SK-N-SH (cell line): Measurements from ENCODE around the gene HLA-B. TPM values are rescaled to one million over a fixed set of nuclear protein-coding genes. Genes with fewer than 3 reads are reported as not detected.

ENCODE experiments used
- CTCF ChIA-PET: fragments of 300-600, 350-600 bp; formaldehyde crosslinking; extraction: SDS; loops from one replicate; lab custom pipeline; 2021; lab: Yijun Ruan, JAX
- POLR2A ChIA-PET: fragments of 350-600 bp; sonication (Branson Sonifier 250); formaldehyde crosslinking; extraction: SDS; loops from one replicate; lab custom pipeline; 2020; ENCODE audit warnings: antibody characterized with exemption, inconsistent platforms; lab: Yijun Ruan, JAX
- DNase-seq: peaks from one replicate; pipeline ENCODE4 v3.0.0; 2012
- H2AFZ ChIP-seq: fragments of 200-600 bp; sonication (generic); 2 replicates; pipeline ENCODE4 v1.8.1; 2016; ENCODE audit warnings: antibody characterized with exemption, mild to moderate bottlenecking, low read depth
- H3F3A ChIP-seq: fragments of 200-600 bp; sonication (generic); replicated peaks from 2 replicates; pipeline ENCODE3; 2016; ENCODE audit warnings: antibody characterized with exemption, mild to moderate bottlenecking; ENCODE audit not compliant: insufficient read depth
- H3K27ac ChIP-seq, 2 experiments: fragments of 200-500 bp in 1 of 2; fragments of 200-600 bp in 1 of 2; sonication (Bioruptor generic) in 1 of 2; sonication (generic), shearing (Covaris generic) in 1 of 2; 2 replicates each; pipeline versions ENCODE4 v1.5.1 to v1.6.1; 2014 to 2016; ENCODE audit warnings: low read depth in 2 of 2, inconsistent platforms in 1 of 2, low read length in 1 of 2, mild to moderate bottlenecking in 1 of 2, mixed read lengths in 1 of 2
- H3K27me3 ChIP-seq: fragments of 200-600 bp; sonication (generic), shearing (Covaris generic); 2 replicates; pipeline ENCODE4 v1.6.1; 2016; ENCODE audit warnings: mixed run types; ENCODE audit not compliant: insufficient read depth
- H3K36me3 ChIP-seq, 2 experiments: fragments of 200-500 bp in 1 of 2; fragments of 200-600 bp in 1 of 2; sonication (Bioruptor generic) in 1 of 2; sonication (generic) in 1 of 2; replicated peaks in 1 of 2; 2 replicates each; pipeline versions ENCODE3 to v1.5.1; 2014 to 2016; ENCODE audit warnings: low read length in 1 of 2, mild to moderate bottlenecking in 1 of 2; ENCODE audit not compliant: insufficient read depth in 2 of 2, control insufficient read depth in 1 of 2
- H3K4me1 ChIP-seq, 2 experiments: fragments of 200-500 bp in 1 of 2; fragments of 200-600 bp in 1 of 2; sonication (Bioruptor generic) in 1 of 2; sonication (generic), shearing (Covaris generic) in 1 of 2; 2 replicates each; pipeline versions ENCODE4 v1.5.1 to v1.6.1; 2014 to 2016; ENCODE audit warnings: low read depth in 1 of 2, low read length in 1 of 2, mixed run types in 1 of 2; ENCODE audit not compliant: insufficient read depth in 2 of 2, control insufficient read depth in 1 of 2
- H3K4me2 ChIP-seq: fragments of 200-600 bp; sonication (generic), shearing (Covaris generic); 2 replicates; pipeline ENCODE4 v1.6.1; 2017; ENCODE audit warnings: mixed run types
- H3K4me3 ChIP-seq, 2 experiments: fragments of 200-500 bp in 1 of 2; fragments of 200-600 bp in 1 of 2; sonication (Bioruptor generic) in 1 of 2; sonication (generic), shearing (Covaris generic) in 1 of 2; 2 replicates each; pipeline versions ENCODE4 v1.5.1 to v1.8.1; 2014 to 2016; ENCODE audit warnings: low read depth in 2 of 2, inconsistent platforms in 1 of 2, low read length in 1 of 2, mild to moderate bottlenecking in 1 of 2, mixed read lengths in 1 of 2, moderate library complexity in 1 of 2
- H3K79me2 ChIP-seq: fragments of 200-600 bp; sonication (generic); 2 replicates; pipeline ENCODE4 v1.8.1; 2017; ENCODE audit warnings: mild to moderate bottlenecking; ENCODE audit not compliant: insufficient read depth
- H3K9ac ChIP-seq: fragments of 200-600 bp; sonication (generic); 2 replicates; pipeline ENCODE4 v1.6.1; 2017; ENCODE audit warnings: mixed run types
- H3K9me2 ChIP-seq: fragments of 200-600 bp; sonication (generic); 2 replicates; pipeline ENCODE4 v1.6.1; 2017; ENCODE audit warnings: mixed run types
- H3K9me3 ChIP-seq: fragments of 200-600 bp; sonication (generic); 2 replicates; pipeline ENCODE4 v1.6.1; 2017; ENCODE audit warnings: mixed run types, mild to moderate bottlenecking, moderate library complexity
- H4K20me1 ChIP-seq: fragments of 200-600 bp; sonication (generic); 2 replicates; pipeline ENCODE4 v1.6.1; 2017; ENCODE audit warnings: mild to moderate bottlenecking, mixed run types; ENCODE audit not compliant: insufficient read depth
- FOSL2 ChIP-seq: IDR thresholded peaks from 2 replicates; pipeline ENCODE4 v1.4.0; 2012; ENCODE audit warnings: low read depth, mild to moderate bottlenecking, moderate library complexity, borderline replicate concordance
- FOXM1 ChIP-seq: IDR thresholded peaks from 2 replicates; pipeline ENCODE4 v1.4.0; 2012; ENCODE audit warnings: low read depth, mild to moderate bottlenecking
- GABPA ChIP-seq: IDR thresholded peaks from 2 replicates; pipeline ENCODE4 v1.4.0; 2012; ENCODE audit warnings: low read depth, mild to moderate bottlenecking
- MXI1 ChIP-seq: IDR thresholded peaks from 2 replicates; pipeline ENCODE4 v1.6.1; 2012; ENCODE audit warnings: mild to moderate bottlenecking, low read depth, low read length, improper control_type of control experiment
- POLR2AphosphoS5 ChIP-seq: IDR thresholded peaks from 2 replicates; pipeline ENCODE4 v1.6.1; 2012; ENCODE audit warnings: low read depth, low read length
- TAF1 ChIP-seq: IDR thresholded peaks from 2 replicates; pipeline ENCODE4 v1.6.1; 2012; ENCODE audit warnings: low read depth, mild to moderate bottlenecking, low read length, moderate library complexity, borderline replicate concordance
- TCF12 ChIP-seq: IDR thresholded peaks from 2 replicates; pipeline ENCODE4 v1.4.0; 2012
- YY1 ChIP-seq: IDR thresholded peaks from 2 replicates; pipeline ENCODE4 v1.4.0; 2012; ENCODE audit warnings: low read depth, mild to moderate bottlenecking
- WGBS: methylation state at CpG from one replicate; pipeline ENCODE4 v1.1.6; 2017; ENCODE audit warnings: low lambda C conversion rate; 5-methylcytosine and 5-hydroxymethylcytosine counted together
- polyA plus RNA-seq, 3 experiments: library from polyadenylated mRNA; depleted of rRNA; stranded (reverse); fragments of >200 nt; gene quantifications; 2 replicates each; pipeline ENCODE4 v1.2.3, GENCODE V29; 2012
- TF ChIP-seq, protein P1 (sequence below): IDR thresholded peaks from 2 replicates; pipeline ENCODE4 v1.4.0; 2012; ENCODE audit warnings: low read depth
- TF ChIP-seq, protein P2 (sequence below): IDR thresholded peaks from 2 replicates; pipeline ENCODE4 v1.4.0; 2012; ENCODE audit warnings: low read depth, borderline replicate concordance
- TF ChIP-seq, protein P3 (sequence below): IDR thresholded peaks from 2 replicates; pipeline ENCODE4; 2012

Gene HLA-B
- polyA plus RNA-seq, 1 of the 3 experiments (the other 2 are of a cell fraction), result 18.7 TPM

- 2% methylated on average over 32 of the region's 58 CpGs for WGBS
- Histone ChIP-seq H4K20me1 (peaks cover 55% of the 10 kb centered on the region), H3K4me3 (peak within 1 kb of the TSS; percentile 53 to 79), H3K4me2 (peak within 1 kb of the TSS; percentile 97), H3K27ac (peak within 1 kb of the TSS in 1 of 2 experiments; percentile 91; a peak in 2 of 4 replicates)
- ChIA-PET CTCF (interaction anchor here (1.2 to 1.4 kb wide), 3 partner anchors 9 to 39 kb away, joined by 3 to 6 read pairs (median 5); no protein-coding TSS in a partner anchor), POLR2A (no interaction called here)
- peak; percentile 62 for DNase-seq
- TF ChIP-seq YY1 (0 out of 2 replicates have a peak, but pooled peaks have one; percentile 7), TCF12 (no peak; the same call in 1 of the 2 replicates), POLR2AphosphoS5 (peak; percentile 69), GABPA (no peak), TAF1 (peak; percentile 56; the same call in 1 of the 2 replicates), FOXM1 (no peak), FOSL2 (peak; percentile 24; the same call in 1 of the 2 replicates)
- TF ChIP-seq, protein P1, sequence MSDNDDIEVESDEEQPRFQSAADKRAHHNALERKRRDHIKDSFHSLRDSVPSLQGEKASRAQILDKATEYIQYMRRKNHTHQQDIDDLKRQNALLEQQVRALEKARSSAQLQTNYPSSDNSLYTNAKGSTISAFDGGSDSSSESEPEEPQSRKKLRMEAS, result peak; percentile 59
- TF ChIP-seq, protein P2, sequence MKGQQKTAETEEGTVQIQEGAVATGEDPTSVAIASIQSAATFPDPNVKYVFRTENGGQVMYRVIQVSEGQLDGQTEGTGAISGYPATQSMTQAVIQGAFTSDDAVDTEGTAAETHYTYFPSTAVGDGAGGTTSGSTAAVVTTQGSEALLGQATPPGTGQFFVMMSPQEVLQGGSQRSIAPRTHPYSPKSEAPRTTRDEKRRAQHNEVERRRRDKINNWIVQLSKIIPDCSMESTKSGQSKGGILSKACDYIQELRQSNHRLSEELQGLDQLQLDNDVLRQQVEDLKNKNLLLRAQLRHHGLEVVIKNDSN, result peak; percentile 75
- TF ChIP-seq, all 33 proteins: peak for 6
- H3K4me1 ChIP-seq, result peaks cover 0 to 19% of the 10 kb centered on the region in 2 experiments; a peak in 2 of 4 replicates
- no peak within 1 kb of the TSS for H2AFZ ChIP-seq
- peaks cover 70% of the 10 kb centered on the region for H3K79me2 ChIP-seq
- H3K9me3 ChIP-seq, result no peaks in the 10 kb centered on the region
- H3K9ac ChIP-seq, result peak within 1 kb of the TSS; percentile 72
- no peaks in the 10 kb centered on the region for H3K27me3 ChIP-seq
- H3F3A ChIP-seq, result peaks cover 48% of the 10 kb centered on the region
- H3K9me2 ChIP-seq, result no peaks in the 10 kb centered on the region
- H3K36me3 ChIP-seq, result peaks cover 0 to 7% of the 10 kb centered on the region in 2 experiments
These were observed 46.5 kb upstream of the HLA-B start, which contains the start of gene MICA for GRCh38 chr6:31403283-31404060. Gene MICA (plus strand): TSS chr6:31403595. CDS start chr6:31403633, 38 bp downstream.

DNA sequence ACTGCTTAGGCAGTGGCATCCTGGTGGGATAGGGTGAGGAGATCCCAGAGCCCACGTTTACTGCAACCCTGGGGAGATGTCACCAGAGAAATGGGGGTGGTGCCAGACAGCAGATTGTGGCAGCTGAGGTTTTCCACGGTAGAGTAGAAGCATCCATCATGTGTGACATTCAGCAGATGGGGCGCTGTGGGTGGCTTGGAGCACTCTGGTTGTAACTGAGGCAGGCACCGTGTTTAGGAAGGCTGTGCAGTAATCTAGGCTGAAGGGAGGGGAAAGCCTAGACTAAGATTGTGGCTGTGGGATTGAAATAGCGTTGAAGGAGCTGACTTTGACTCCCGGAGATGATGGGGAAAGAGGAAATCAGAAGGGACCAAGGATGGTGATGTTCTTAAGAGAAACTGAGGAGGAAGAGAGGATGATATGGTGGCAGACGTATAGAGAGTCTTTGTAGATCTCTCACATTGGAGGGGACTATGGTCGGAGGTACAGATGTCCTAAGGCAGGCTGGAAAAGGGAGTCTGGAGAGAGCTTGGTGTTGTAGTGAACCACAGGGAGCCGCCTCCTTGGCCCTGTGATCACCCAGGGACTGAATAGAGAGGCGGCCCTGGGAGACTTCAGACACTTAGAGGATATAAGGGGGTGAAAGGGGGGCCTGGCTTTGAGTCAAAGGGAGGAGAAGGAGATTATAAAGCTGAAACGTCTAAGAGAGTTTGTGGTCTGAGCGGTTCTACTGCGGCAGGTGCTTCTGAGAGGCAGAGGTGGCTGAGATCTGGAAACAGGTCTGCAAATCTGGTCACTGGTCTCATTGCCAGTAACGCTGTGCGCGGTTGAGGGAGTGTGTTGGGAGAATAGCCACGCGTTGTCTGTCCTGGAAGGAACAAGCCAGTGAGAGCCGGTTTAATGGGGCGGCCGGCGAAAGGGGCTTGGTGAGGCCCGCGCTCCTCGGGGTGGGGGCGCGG is 45.6 kb upstream of the HLA-B start:
- H3K27ac ChIP-seq, result peak overlapping the region in 1 of 2 experiments; percentile 91; a peak in 2 of 4 replicates
- peaks cover 48% of the 10 kb centered on the region for H4K20me1 ChIP-seq
- peaks cover 41% of the 10 kb centered on the region for H3F3A ChIP-seq
- peaks cover 0 to 7% of the 10 kb centered on the region in 2 experiments for H3K36me3 ChIP-seq
- WGBS, result 15% methylated on average over 27 of the region's 27 CpGs
- H3K9me2 ChIP-seq, result no peaks in the 10 kb centered on the region
- peaks cover 0 to 13% of the 10 kb centered on the region in 2 experiments; a peak in 2 of 4 replicates for H3K4me1 ChIP-seq
- H3K9me3 ChIP-seq, result no peaks in the 10 kb centered on the region
- no peak for DNase-seq
- no peak for TF ChIP-seq MXI1
- TF ChIP-seq, protein P3, sequence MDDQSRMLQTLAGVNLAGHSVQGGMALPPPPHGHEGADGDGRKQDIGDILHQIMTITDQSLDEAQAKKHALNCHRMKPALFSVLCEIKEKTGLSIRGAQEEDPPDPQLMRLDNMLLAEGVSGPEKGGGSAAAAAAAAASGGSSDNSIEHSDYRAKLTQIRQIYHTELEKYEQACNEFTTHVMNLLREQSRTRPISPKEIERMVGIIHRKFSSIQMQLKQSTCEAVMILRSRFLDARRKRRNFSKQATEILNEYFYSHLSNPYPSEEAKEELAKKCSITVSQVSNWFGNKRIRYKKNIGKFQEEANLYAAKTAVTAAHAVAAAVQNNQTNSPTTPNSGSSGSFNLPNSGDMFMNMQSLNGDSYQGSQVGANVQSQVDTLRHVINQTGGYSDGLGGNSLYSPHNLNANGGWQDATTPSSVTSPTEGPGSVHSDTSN, result 0 out of 2 replicates have a peak, but pooled peaks have one; percentile 18
- ChIA-PET CTCF (interaction anchor here (1.2 kb wide), 2 partner anchors 8 to 36 kb away, joined by 3 to 5 read pairs; no protein-coding TSS in a partner anchor), POLR2A (no interaction called here)
- no peak overlapping the region; the same call in 1 of the 2 replicates for H3K9ac ChIP-seq
- no peak overlapping the region for H2AFZ ChIP-seq
- H3K4me2 ChIP-seq, result peak overlapping the region; percentile 97
- H3K79me2 ChIP-seq, result peaks cover 63% of the 10 kb centered on the region
- no peaks in the 10 kb centered on the region for H3K27me3 ChIP-seq
- peak overlapping the region; percentile 53 to 79 for H3K4me3 ChIP-seq
